IgD-negative memory B cell (primary cell): ENCODE measurements around the gene IGFLR1. TPM values are rescaled to one million over a fixed set of nuclear protein-coding genes. Genes with fewer than 3 reads are reported as not detected.
"Not testable (repeated sequence)": the region's sequence is repeated elsewhere in the genome, so short reads cannot be mapped to it uniquely, and the experiment has no call there.

Experiments used
- H3K27ac Mint-ChIP-seq, 3 donors: one replicate each; pipeline ENCODE4 v1.8.0; 2020 to 2022; ENCODE audit warnings: mild to moderate bottlenecking in 3 of 3, mixed read lengths in 3 of 3, moderate library complexity in 1 of 3
- H3K27me3 Mint-ChIP-seq: one replicate; pipeline ENCODE4 v1.8.0; 2021; ENCODE audit warnings: mixed read lengths
- H3K36me3 Mint-ChIP-seq: one replicate; pipeline ENCODE4 v1.8.0; 2020; ENCODE audit warnings: mild to moderate bottlenecking, mixed read lengths
- H3K4me1 Mint-ChIP-seq, 3 donors: one replicate each; pipeline ENCODE4 v1.8.0; 2020 to 2022; ENCODE audit warnings: mixed read lengths in 3 of 3, mild to moderate bottlenecking in 1 of 3
- H3K4me3 Mint-ChIP-seq, 4 donors: one replicate each; pipeline ENCODE4 v1.8.0; 2020 to 2022; ENCODE audit warnings: mild to moderate bottlenecking in 4 of 4, mixed read lengths in 4 of 4, moderate library complexity in 3 of 4
- H3K9me3 Mint-ChIP-seq, 3 donors: one replicate each; pipeline ENCODE4 v1.8.0; 2020 to 2021; ENCODE audit warnings: mixed read lengths in 3 of 3, mild to moderate bottlenecking in 1 of 3
- polyA plus RNA-seq: library from polyadenylated mRNA; unstranded; fragments of 300-500 nt; fragmentation: Illumina TruSeq; gene quantifications from one replicate; pipeline ENCODE4 v1.2.3, GENCODE V29; 2021

The IGFLR1 gene
- polyA plus RNA-seq, 1 donor from 2014 or later = 140 TPM

DNA sequence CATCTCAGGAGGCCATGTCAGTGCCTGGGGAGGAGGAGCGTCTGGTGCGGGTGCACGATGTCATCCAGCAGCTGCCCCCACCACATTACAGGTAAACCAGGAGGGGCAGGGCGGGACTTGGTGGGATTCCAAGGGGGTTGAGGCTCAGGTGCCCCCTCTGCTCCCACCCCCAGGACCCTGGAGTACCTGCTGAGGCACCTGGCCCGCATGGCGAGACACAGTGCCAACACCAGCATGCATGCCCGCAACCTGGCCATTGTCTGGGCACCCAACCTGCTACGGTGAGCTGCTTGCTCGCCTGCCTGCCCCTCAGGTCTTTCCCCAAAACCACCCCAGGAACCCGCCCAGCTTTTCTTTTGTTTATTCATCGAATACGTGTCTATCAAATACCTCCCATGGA, 40.3 kb upstream of the IGFLR1 start:
- Mint-ChIP-seq H3K4me1 (peaks cover 0 to 6% (median 0%) of the 10 kb centered on the region in 3 donors), H3K4me3 (peak overlapping the region in 1 of 4 donors; percentile 68), H3K9me3 (no peaks in the 10 kb centered on the region), H3K27me3 (no peaks in the 10 kb centered on the region), H3K27ac (no peak overlapping the region), H3K36me3 (peaks cover 6% of the 10 kb centered on the region)

DNA sequence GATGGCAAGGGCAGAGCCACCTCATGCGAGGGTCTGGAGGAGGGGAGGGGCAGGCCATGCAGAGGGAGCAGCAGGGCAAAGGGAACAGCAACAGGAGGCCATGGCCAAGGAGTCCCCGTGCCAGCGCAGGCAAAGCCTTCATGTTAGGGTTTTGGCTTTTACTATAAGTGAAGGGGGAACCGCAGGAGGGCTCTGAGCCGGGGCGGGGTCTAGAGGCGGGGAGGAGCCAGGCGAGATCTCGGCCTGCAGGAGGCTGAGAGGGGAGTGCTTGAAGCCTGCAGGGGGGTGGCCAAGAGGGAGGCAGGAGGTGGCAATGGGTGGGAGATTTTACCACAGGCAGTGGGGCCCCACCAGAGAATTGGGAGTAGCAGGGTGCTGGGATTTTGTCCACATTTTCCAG, 39.4 kb upstream of the IGFLR1 start:
- Mint-ChIP-seq H3K27ac (peak overlapping the region in 1 of 3 donors; percentile 74), H3K36me3 (peaks cover 6% of the 10 kb centered on the region)

DNA sequence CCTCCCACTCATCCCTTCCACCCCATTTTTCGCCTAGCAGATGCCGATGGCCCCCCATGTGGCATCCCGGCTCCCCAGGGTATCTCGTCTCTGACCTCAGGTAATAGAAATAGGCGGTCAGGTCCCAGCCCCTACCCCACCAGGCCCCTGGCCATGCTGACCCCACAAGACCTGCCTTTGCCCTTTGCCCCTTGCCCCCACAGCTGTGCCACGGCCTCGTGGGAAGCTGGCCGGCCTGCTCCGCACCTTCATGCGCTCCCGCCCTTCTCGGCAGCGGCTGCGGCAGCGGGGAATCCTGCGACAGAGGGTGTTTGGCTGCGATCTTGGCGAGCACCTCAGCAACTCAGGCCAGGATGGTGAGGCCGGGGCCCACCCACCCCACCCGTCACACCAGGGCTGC, 38.5 kb upstream of the IGFLR1 start:
- Mint-ChIP-seq H3K9me3 (no peaks in the 10 kb centered on the region), H3K27ac (no peak overlapping the region), H3K27me3 (no peaks in the 10 kb centered on the region), H3K36me3 (peaks cover 6% of the 10 kb centered on the region), H3K4me1 (peaks cover 4 to 7% (median 6%) of the 10 kb centered on the region in 3 donors), H3K4me3 (no peak overlapping the region)

More for the DNA sequence above, 39.4 kb upstream of the IGFLR1 start:
- H3K4me1 Mint-ChIP-seq = peaks cover 4 to 6% (median 5%) of the 10 kb centered on the region in 3 donors
- no peaks in the 10 kb centered on the region for H3K27me3 Mint-ChIP-seq
- H3K9me3 Mint-ChIP-seq = no peaks in the 10 kb centered on the region
- no peak overlapping the region for H3K4me3 Mint-ChIP-seq

DNA sequence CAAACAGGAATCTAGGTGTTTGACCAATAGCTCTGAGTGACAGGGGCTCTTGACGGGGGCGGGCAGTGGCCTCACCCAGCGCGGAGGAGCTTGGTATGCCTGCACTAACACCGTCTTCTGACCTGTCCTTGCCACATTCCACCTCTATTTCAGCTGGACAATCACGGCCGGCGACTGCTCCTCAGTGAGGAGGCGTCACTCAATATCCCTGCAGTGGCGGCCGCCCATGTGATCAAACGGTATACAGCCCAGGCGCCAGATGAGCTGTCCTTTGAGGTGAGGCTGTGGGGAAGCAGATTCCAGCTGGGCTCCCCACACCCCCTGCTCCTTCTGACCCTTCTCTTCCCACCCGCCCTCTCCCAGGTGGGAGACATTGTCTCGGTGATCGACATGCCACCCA, 37.8 kb upstream of the IGFLR1 start:
- Mint-ChIP-seq H3K4me3 (no peak overlapping the region), H3K27ac (no peak overlapping the region), H3K4me1 (peaks cover 4 to 8% (median 6%) of the 10 kb centered on the region in 3 donors), H3K27me3 (no peaks in the 10 kb centered on the region), H3K36me3 (peaks cover 6% of the 10 kb centered on the region), H3K9me3 (no peaks in the 10 kb centered on the region)

DNA sequence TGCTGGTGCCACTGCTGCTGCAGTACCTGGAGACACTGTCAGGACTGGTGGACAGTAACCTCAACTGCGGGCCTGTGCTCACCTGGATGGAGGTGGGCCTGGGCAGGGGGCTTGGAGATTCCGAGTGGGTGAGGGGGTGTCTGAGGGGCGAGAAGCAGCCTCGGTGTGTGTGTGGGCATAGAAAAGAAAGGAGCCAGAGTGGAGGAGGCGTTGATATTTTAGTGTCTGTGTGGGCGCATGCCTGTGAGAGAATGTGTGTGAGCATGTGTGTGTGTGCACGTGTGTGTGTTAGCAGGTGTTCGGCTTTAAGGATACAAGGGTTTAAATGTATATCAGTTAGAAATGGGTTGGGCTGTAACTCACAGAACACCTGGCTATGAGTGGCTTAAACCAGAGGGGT, 36.8 kb upstream of the IGFLR1 start:
- Mint-ChIP-seq H3K9me3 (no peaks in the 10 kb centered on the region), H3K4me3 (peak overlapping the region in 1 of 4 donors; percentile 25), H3K27me3 (no peaks in the 10 kb centered on the region), H3K36me3 (peaks cover 6% of the 10 kb centered on the region), H3K4me1 (peaks cover 6 to 10% (median 9%) of the 10 kb centered on the region in 3 donors), H3K27ac (no peak overlapping the region)

DNA sequence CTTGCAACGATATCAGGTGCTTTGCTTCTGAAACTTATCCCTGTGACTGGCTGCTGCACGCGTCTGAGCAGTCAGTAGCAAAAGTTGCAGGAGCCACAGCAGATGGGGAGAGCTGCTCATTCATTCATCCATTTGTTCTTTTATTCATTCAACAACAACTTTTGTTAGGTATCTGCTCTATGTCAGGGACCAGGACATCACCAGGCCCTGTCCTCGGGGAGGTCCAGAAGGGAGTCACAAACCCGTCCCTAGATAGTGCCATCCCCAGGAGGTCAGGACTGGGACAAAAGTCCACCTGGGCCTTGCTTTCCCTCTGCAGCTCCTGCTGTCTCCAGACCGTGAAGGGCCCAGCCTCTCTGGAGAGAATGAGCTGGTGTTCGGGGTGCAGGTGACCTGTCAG, 35.7 kb upstream of the IGFLR1 start:
- Mint-ChIP-seq H3K4me3 (peak overlapping the region in 2 of 4 donors; percentile 65 to 68), H3K27ac (no peak overlapping the region), H3K9me3 (no peaks in the 10 kb centered on the region), H3K4me1 (peaks cover 2 to 10% (median 9%) of the 10 kb centered on the region in 3 donors), H3K36me3 (peaks cover 6% of the 10 kb centered on the region), H3K27me3 (no peaks in the 10 kb centered on the region)

DNA sequence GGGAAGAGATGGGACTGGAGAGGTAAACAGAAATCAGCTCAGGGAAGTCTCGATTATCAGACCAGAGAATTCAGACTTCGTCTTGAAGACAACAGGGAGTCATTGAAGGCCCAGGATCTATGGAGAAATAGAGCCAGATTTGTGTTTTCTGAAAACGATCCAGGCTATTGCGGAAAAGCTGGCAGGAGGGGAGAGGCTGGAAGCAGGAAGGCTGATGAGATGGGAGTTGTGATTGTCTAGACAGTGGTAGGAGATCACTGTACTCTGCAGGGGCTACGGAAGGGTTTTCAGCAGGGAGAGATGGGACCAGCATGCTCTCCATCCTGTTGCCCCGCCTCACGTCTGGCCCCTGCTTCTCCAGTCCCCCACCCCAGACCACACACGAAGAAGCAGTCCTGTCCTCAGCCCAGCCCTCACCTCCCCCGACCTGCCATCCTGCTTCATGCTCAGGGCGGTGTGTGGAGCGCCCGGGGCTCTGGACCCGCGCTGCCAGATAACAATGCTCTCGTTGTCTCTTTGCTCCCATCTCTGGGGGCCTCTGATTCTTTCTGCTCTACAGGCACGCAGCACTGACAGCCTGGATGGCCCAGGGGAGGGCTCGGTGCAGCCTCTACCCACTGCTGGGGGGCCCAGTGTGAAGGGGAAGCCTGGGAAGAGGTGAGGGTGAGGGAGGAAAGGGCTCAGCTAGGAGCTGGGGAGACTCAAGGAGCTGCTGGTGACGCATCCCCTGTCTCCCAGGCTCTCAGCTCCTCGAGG, 35.0 kb upstream of the IGFLR1 start:
- no peaks in the 10 kb centered on the region for H3K9me3 Mint-ChIP-seq
- peaks cover 6% of the 10 kb centered on the region for H3K36me3 Mint-ChIP-seq
- H3K4me1 Mint-ChIP-seq = peaks cover 0 to 10% (median 9%) of the 10 kb centered on the region in 3 donors
- no peaks in the 10 kb centered on the region for H3K27me3 Mint-ChIP-seq
- H3K27ac Mint-ChIP-seq = peak overlapping the region in 2 of 3 donors; percentile 68 to 85
- H3K4me3 Mint-ChIP-seq = peak overlapping the region; percentile 65 to 84 (median 74)

DNA sequence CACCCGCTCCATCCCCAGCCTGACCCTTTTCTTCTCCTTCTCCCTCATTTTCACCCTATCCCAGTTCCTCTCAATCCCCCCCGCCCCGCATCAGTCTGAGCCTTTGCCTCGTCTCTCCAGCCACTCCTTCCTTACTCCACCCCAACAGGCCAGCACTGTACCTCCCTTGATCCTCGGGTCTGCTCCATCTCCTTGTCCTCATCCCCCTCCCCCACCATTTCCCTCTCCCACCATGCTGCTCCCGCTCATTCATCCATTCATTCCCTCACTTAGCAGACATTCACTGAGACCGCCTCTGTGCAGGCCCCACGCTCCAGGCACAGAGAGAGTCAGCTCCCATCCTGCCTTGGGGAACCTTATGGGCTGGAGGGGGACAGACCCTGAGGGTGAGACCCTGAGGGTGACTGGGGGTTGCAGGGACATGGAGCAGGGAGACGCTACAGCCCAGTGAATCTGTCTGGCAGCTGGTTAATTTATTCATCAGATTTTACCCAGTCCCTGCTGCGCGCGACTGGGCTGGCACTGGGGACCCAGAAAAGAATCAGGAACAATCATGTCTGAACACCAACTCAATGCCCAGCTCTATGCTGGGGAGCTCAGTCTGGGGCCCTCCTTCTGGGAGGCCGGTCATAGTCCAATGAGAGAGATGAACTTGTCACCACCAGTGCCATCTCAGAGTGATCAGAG, 34.0 kb upstream of the IGFLR1 start:
- peaks cover 0 to 10% (median 9%) of the 10 kb centered on the region in 3 donors for H3K4me1 Mint-ChIP-seq
- H3K9me3 Mint-ChIP-seq = no peaks in the 10 kb centered on the region
- H3K27ac Mint-ChIP-seq = peak overlapping the region in 2 of 3 donors; percentile 43 to 68
- H3K27me3 Mint-ChIP-seq = no peaks in the 10 kb centered on the region
- H3K36me3 Mint-ChIP-seq = peaks cover 6% of the 10 kb centered on the region
- H3K4me3 Mint-ChIP-seq = peak overlapping the region; percentile 71 to 87 (median 80)

DNA sequence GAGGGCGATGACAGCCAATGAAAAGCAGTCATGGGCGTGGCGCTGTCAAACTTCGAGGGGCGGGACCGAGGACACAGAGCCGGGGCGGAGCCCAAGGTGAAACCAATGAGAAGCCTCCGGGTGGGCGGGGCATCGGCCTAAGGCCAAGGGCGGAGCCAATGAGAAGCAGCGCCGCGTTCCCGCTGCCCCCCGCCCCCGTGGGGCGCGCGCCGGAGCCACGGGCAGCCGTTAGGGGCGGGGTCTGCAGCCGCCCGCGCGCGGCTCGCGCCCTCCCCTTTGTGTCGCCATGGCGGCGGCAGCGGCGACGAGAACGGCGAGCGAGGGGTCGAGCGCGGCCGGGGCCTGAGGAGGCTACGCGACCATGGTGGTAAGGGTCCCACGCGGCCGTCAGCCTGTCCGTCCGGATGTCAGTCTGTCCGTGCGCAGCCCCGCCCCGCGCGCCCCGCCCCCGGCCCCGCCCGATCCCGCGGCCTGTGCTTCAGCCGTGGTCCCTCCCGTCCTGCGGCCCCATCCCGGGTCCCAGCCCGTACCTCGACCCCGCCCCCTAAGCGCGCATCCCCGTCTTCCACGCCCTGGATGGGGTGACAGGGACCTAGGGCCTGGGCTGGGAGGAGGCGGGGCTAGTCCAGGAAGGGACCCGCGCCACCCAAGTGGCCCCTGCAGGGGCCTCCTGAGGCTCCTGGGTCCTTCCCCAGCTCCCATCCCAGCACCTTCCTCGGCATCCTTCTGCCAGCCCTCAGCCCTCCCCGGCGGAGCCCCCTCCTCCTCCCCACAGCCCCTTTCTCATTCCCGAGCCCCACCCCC, 33.2 kb upstream of the IGFLR1 start, which contains the start of gene ARHGAP33:
Gene ARHGAP33 (plus strand): TSS at position 267 of the 804 bp plus-strand sequence. CDS start 95 bp downstream, at position 362.
- peak within 1 kb of the TSS in 1 of 3 donors; percentile 92 for H3K27ac Mint-ChIP-seq
- peaks cover 6% of the 10 kb centered on the region for H3K36me3 Mint-ChIP-seq
- H3K9me3 Mint-ChIP-seq = no peaks in the 10 kb centered on the region
- no peaks in the 10 kb centered on the region for H3K27me3 Mint-ChIP-seq
- H3K4me3 Mint-ChIP-seq = peak within 1 kb of the TSS; percentile 79 to 94 (median 88)
- H3K4me1 Mint-ChIP-seq = peaks cover 0 to 10% (median 9%) of the 10 kb centered on the region in 3 donors

DNA sequence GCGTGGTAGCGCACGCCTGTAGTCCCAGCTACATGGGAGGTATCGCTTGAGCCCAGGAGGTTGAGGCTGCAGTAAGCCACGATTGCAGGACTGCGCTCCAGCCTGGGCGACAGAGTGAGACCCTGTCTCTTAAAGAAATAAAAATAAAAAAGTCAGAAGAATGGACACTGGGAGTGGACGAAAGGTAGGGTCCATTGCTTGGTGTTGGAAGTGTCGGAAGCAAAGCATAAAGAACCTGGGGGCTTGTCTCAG, 32.7 kb upstream of the IGFLR1 start:
- peaks cover 6% of the 10 kb centered on the region for H3K36me3 Mint-ChIP-seq
- peak overlapping the region in 1 of 3 donors; percentile 92 for H3K27ac Mint-ChIP-seq
- H3K9me3 Mint-ChIP-seq = no peaks in the 10 kb centered on the region
- H3K4me1 Mint-ChIP-seq = peaks cover 0 to 10% (median 9%) of the 10 kb centered on the region in 3 donors
- H3K27me3 Mint-ChIP-seq = no peaks in the 10 kb centered on the region
- peak overlapping the region; percentile 79 to 94 (median 88) for H3K4me3 Mint-ChIP-seq

DNA sequence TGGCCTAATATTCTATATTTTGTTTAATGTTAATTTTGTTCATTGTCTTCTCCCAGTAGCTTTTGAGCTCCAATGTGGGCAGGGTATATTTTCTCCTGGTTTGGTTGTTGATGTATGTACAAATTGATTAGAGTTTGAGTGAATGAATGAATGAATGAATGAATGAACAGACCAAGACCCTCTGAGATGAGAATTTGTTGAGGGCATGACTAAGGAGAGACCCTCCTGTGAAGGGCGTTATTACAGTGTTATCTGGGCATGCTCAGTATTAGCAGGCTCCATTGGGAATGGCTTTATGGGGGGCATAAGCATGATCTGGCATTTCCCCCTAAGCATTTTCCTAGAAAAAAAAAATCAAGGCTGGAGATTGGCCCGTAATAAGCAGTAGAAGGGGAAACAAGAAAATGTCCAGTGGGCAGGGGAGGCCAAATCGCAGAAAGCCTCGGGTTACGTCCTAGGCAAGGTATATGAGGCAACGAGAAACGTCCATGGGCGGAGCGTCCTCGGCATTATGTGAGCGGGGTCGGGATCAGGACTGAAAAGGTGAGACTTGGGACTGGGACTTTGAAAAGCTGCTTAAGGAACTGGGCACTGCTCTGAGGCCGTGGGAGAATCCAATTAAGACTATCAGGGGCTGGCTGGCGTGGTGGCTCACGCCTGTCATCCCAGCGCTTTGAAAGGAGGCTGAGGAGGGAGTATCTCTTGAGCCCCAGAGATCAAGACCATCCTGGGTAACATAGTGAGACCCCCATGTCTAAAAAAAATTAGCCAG, 32.2 kb upstream of the IGFLR1 start:
- Mint-ChIP-seq H3K27ac (peak overlapping the region in 1 of 3 donors; percentile 92), H3K36me3 (peaks cover 4% of the 10 kb centered on the region), H3K4me3 (peak overlapping the region; percentile 54 to 94 (median 82))

DNA sequence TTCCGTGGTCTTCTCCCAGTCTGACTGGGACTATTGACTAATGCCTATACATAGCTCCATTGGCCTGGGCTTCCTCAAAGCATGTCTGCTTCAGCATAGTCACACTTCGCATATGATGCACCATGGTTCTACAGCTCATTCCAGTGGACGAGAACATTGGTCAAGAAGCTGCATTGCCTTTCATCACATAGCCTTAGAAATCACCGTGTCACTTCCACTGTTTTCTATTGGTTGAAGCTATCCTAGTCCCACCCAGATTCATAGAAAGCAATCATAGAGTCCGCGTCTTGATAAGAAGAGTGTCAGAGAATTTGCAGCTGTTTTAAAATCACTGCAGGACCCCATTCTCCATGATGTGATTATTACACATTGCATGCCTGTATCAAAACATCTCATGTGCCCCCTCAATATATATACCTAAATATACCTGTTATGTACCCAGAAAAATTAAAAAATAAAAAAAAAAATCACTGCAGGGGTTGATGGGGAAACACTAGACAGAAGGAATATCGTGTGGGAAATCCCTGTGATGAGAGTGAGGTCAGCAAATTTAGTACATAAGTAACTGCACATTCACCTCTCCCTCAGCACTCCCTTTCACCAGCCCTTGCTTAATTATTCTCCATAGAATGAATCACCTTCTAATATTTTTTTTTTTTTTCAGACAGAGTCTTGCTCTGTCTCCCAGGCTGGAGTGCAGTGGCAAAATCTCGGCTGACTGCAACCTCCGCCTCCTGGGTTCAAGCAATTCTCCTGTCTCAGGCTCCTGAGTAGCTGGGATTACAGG, 31.0 kb upstream of the IGFLR1 start:
- H3K4me3 Mint-ChIP-seq = no peak overlapping the region
- no peaks in the 10 kb centered on the region for H3K9me3 Mint-ChIP-seq
- H3K27ac Mint-ChIP-seq = peak overlapping the region in 1 of 3 donors; percentile 5
- H3K36me3 Mint-ChIP-seq = peaks cover 3% of the 10 kb centered on the region
- H3K27me3 Mint-ChIP-seq = no peaks in the 10 kb centered on the region
- H3K4me1 Mint-ChIP-seq = peaks cover 0 to 10% (median 9%) of the 10 kb centered on the region in 3 donors

More for the DNA sequence above, 32.2 kb upstream of the IGFLR1 start:
- Mint-ChIP-seq H3K9me3 (no peaks in the 10 kb centered on the region), H3K27me3 (no peaks in the 10 kb centered on the region), H3K4me1 (peaks cover 0 to 10% (median 9%) of the 10 kb centered on the region in 3 donors)

DNA sequence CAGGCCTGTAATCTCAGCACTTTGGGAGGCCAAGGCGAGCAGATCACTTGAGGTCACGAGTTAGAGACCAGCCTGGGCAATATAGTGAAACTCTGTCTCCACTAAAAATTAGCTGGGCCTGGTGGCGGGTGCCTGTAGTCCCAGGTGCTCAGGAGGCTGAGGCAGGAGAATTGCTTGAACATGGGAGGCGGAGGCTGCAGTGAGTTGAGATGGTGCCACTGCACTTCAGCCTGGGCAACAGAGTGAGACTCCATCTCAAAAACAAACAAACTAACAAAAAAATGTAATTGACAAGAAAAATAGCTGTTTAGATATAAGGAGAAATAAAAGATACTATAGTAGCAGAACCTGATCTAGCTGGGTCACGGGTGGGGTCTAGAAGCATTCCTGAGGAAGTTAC, 30.1 kb upstream of the IGFLR1 start:
- H3K4me1 Mint-ChIP-seq, H3K4me3 Mint-ChIP-seq, H3K27me3 Mint-ChIP-seq, H3K36me3 Mint-ChIP-seq, H3K9me3 Mint-ChIP-seq: not testable (repeated sequence)
- peak overlapping the region in 1 of 3 donors; percentile 67 for H3K27ac Mint-ChIP-seq

DNA sequence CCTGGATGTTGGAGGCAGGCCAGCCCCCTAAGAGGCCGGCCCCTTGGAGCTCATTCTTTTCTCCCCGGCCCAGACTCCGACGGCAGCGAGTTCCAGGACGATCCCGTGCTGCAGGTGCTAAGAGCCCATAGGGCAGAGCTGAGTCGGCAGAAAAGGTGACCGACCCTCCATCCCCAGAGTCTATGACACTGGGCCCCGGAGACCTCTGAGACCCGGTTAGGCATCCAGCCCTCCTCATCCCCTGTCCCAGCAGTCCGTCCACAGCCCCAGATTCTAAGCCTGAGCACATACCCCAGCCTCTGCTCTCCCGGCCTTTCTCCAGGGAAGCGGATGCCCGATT, 25.8 kb upstream of the IGFLR1 start:
- Mint-ChIP-seq H3K27ac (no peak overlapping the region), H3K27me3 (no peaks in the 10 kb centered on the region), H3K9me3 (no peaks in the 10 kb centered on the region), H3K4me3 (peak overlapping the region in 1 of 4 donors; percentile 36), H3K4me1 (no peaks in the 10 kb centered on the region), H3K36me3 (peaks cover 4% of the 10 kb centered on the region)
